ENCODE data around the gene ALDH1A2. TPM values are rescaled to one million over a fixed set of nuclear protein-coding genes. Genes with fewer than 3 reads are reported as not detected.

Gene ALDH1A2
- total and polyA plus RNA-seq, 12 donors = 1.8 to 277 (median 8.3) TPM

- peak; percentile 41 to 69 (median 57) for TF ChIP-seq CTCF (IDR thresholded peaks at IDR 0.05)
- no peak for TF ChIP-seq POLR2A (IDR thresholded peaks at IDR 0.05)
- H3K4me3 ChIP-seq = no peak overlapping the region
- DNase-seq = peak; percentile 29 to 77 (median 61)
- no peaks in the 10 kb centered on the region for H3K36me3 ChIP-seq (replicated peaks in 1 of 2)
- 38 to 49% (median 42%) methylated on average over 5 of the region's 5 CpGs for WGBS, 4 donors
- intact Hi-C loops (cut with DNase I) = loop anchor here (10.0 kb wide), 2 partner anchors 141 to 891 kb away; partner anchors contain the start of gene SLTM (in 1 of the 2)
- H3K27me3 ChIP-seq = no peaks in the 10 kb centered on the region
- no peak overlapping the region for H3K27ac ChIP-seq
- H3K4me1 ChIP-seq (replicated peaks in 1 of 2) = no peaks in the 10 kb centered on the region
- H3K9me3 ChIP-seq (replicated peaks in 1 of 3) = no peaks in the 10 kb centered on the region
Measured at GRCh38 chr15:58043192-58043903, 22.2 kb downstream of the ALDH1A2 start.

DNA sequence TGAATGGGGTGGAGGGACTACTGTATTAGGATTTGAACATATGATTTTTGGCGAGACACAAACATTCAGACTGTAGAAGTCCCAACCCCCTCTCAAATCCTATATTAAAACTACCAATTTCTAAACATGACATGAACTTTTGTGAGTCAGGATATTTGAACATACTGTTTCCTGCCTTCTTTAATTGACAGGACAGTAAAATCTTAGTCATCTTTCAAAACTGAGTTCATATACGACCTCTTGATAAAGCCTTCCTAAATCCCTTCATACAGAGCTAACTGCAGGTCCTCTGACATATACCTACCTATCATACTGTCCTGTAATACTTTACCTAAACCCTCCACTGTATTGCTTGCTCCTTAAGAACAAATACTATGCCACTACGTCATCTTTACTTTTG, 23.5 kb downstream of the ALDH1A2 start:
- TF ChIP-seq CTCF (IDR thresholded peaks at IDR 0.05) (no peak), POLR2A (IDR thresholded peaks at IDR 0.05) (no peak)
- peaks cover 3% of the 10 kb centered on the region for H3K27me3 ChIP-seq
- WGBS, 4 donors = 60 to 78% (median 62%) methylated on average over 3 of the region's 3 CpGs
- H3K9me3 ChIP-seq (replicated peaks in 1 of 3) = no peaks in the 10 kb centered on the region
- H3K4me1 ChIP-seq (replicated peaks in 1 of 2) = peaks cover 0 to 5% of the 10 kb centered on the region in 2 donors
- no peaks in the 10 kb centered on the region for H3K36me3 ChIP-seq (replicated peaks in 1 of 2)
- H3K27ac ChIP-seq = no peak overlapping the region
- no peak overlapping the region for H3K4me3 ChIP-seq
- intact Hi-C loops (cut with DNase I) = loop anchor here (10.0 kb wide), 2 partner anchors 143 to 893 kb away; partner anchors contain the start of gene SLTM (in 1 of the 2)
- no peak for DNase-seq

DNA sequence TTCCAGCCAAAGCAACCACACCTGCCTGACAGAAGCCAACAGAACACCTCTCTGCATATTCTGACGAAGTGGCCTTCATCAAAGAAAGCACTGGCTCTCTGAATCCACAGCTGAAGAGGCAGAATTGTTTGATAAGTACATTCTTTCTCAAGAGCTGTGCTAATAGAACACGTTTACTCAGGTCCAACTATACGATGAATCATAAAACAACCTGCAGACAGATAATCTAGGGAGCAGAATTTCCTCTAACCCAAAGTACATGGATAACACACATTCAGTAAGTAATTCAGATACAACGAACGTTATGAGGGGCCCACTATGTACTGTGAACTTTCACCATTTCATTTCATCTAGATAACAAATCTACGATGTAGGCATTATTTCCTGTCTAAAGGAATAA, 25.4 kb downstream of the ALDH1A2 start:
- DNase-seq = no peak
- Histone ChIP-seq H3K36me3 (replicated peaks in 1 of 2) (no peaks in the 10 kb centered on the region), H3K27me3 (peaks cover 4% of the 10 kb centered on the region), H3K4me1 (replicated peaks in 1 of 2) (peaks cover 0 to 5% of the 10 kb centered on the region in 2 donors), H3K27ac (no peak overlapping the region), H3K9me3 (replicated peaks in 1 of 3) (no peaks in the 10 kb centered on the region), H3K4me3 (no peak overlapping the region)
- intact Hi-C loops (cut with DNase I) = loop anchor here (10.0 kb wide), 2 partner anchors 145 to 895 kb away; partner anchors contain the start of gene SLTM (in 1 of the 2)
- no peak for TF ChIP-seq CTCF (IDR thresholded peaks at IDR 0.05)
- no peak for TF ChIP-seq POLR2A (IDR thresholded peaks at IDR 0.05)
- 75 to 80% (median 79%) methylated on average over 6 of the region's 6 CpGs for WGBS, 4 donors

DNA sequence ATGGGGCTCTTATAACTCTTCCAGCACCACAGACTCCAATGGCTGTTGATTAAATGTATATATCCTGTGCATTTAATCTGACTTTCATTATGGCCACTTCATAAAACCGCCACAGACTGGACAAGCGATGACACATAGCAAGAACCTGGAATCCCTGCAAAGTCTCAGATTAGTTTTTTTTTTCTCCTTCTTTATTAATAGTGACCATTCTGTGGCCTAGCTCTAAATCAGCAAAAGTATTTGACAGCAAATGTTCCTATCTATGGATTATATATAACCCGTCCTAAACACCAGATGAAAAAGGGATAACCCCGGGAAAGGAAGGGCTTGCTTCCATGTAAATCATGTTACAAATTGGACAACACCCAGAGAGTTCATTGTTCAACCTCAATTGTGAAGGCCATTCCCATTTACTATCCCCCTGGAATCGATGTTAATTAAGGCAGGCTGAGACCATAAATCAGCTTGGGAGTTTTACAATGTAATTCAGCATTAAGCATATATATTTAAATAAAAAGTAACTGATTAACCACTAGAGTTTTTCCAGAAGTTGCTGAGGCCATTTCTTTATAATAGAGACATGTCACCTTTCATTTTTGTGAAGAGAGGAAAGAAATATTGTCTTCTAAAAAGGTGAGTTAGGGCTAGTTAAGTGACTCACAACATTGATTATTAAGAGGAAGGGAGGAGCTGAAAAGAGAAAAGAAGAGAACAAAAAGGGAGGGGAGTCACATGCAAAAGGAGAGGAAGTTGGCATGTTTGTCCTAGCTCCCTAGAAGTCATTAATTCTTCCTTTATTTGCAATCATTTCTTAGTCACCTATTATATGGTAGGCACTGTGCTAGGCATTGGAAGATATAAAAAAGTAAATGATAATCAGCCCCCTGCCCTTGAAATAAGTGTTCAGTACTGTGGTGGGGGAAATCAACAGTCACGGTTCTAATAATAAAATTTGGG, 26.2 kb downstream of the ALDH1A2 start:
- intact Hi-C loops (cut with DNase I) = loop anchor here (10.0 kb wide), 2 partner anchors 145 to 895 kb away; partner anchors contain the start of gene SLTM (in 1 of the 2)
- WGBS, 4 donors = 59 to 67% (median 61%) methylated on average over 6 of the region's 6 CpGs
- no peak overlapping the region for H3K27ac ChIP-seq
- no peaks in the 10 kb centered on the region for H3K9me3 ChIP-seq (replicated peaks in 1 of 3)
- DNase-seq = no peak
- H3K27me3 ChIP-seq = peaks cover 4% of the 10 kb centered on the region
- no peak for TF ChIP-seq CTCF (IDR thresholded peaks at IDR 0.05)
- TF ChIP-seq POLR2A (IDR thresholded peaks at IDR 0.05) = no peak
- H3K4me1 ChIP-seq (replicated peaks in 1 of 2) = peaks cover 0 to 5% of the 10 kb centered on the region in 2 donors
- H3K36me3 ChIP-seq (replicated peaks in 1 of 2) = no peaks in the 10 kb centered on the region
- H3K4me3 ChIP-seq = no peak overlapping the region

Data from adrenal gland (tissue), 12 donors.